Measurements from ENCODE around the gene HOXC13.

HOXC13 gene

GRCh38 chr12:53938326-53939140 is at the start of gene HOXC13:
HOXC13 (plus strand) TSS chr12:53938831; CDS start chr12:53938907, 76 bp downstream.
- Mint-ChIP-seq H3K27me3 (peaks cover 88% of the 10 kb centered on the region), H3K27ac (no peak within 1 kb of the TSS), H3K36me3 (ENCODE audit: low read depth) (no peaks in the 10 kb centered on the region), H3K4me3 (no peak within 1 kb of the TSS), H3K4me1 (peaks cover 7% of the 10 kb centered on the region), H3K9me3 (no peaks in the 10 kb centered on the region)
- DNase-seq (peak; percentile 32), ATAC-seq (no peak)

- H3K36me3 Mint-ChIP-seq (ENCODE audit: low read depth): no peaks in the 10 kb centered on the region
- H3K4me3 Mint-ChIP-seq: no peak overlapping the region
- H3K9me3 Mint-ChIP-seq: no peaks in the 10 kb centered on the region
- no peak for ATAC-seq
- H3K4me1 Mint-ChIP-seq: no peaks in the 10 kb centered on the region
- H3K27me3 Mint-ChIP-seq: peaks cover 54% of the 10 kb centered on the region
- DNase-seq: no peak
- H3K27ac Mint-ChIP-seq: no peak overlapping the region
Observed at GRCh38 chr12:53890081-53890480, 48.5 kb upstream of the HOXC13 start.

- Mint-ChIP-seq H3K36me3 (ENCODE audit: low read depth) (no peaks in the 10 kb centered on the region), H3K27ac (no peak overlapping the region), H3K9me3 (no peaks in the 10 kb centered on the region), H3K4me1 (no peaks in the 10 kb centered on the region), H3K27me3 (peaks cover 73% of the 10 kb centered on the region), H3K4me3 (no peak overlapping the region)
- ATAC-seq: no peak
- DNase-seq: no peak
Observed at GRCh38 chr12:53892762-53893395, 45.8 kb upstream of the HOXC13 start.

GRCh38 chr12:53899230-53899629 is 39.4 kb upstream of the HOXC13 start:
- no peaks in the 10 kb centered on the region for H3K36me3 Mint-ChIP-seq (ENCODE audit: low read depth)
- no peak overlapping the region for H3K27ac Mint-ChIP-seq
- H3K9me3 Mint-ChIP-seq: no peaks in the 10 kb centered on the region
- DNase-seq (no peak), ATAC-seq (no peak)
- H3K4me3 Mint-ChIP-seq: no peak overlapping the region
- H3K27me3 Mint-ChIP-seq: peaks cover 69% of the 10 kb centered on the region
- H3K4me1 Mint-ChIP-seq: no peaks in the 10 kb centered on the region

- ATAC-seq (no peak), DNase-seq (no peak)
- H3K27ac Mint-ChIP-seq: no peak overlapping the region
- peaks cover 32% of the 10 kb centered on the region for H3K27me3 Mint-ChIP-seq
- H3K4me1 Mint-ChIP-seq: no peaks in the 10 kb centered on the region
- no peaks in the 10 kb centered on the region for H3K36me3 Mint-ChIP-seq (ENCODE audit: low read depth)
- H3K4me3 Mint-ChIP-seq: no peak overlapping the region
- no peaks in the 10 kb centered on the region for H3K9me3 Mint-ChIP-seq
Observed at GRCh38 chr12:53907103-53907502, 31.5 kb upstream of the HOXC13 start.

GRCh38 chr12:53916788-53917655 is 21.6 kb upstream of the HOXC13 start:
- Mint-ChIP-seq H3K27me3 (peaks cover 65% of the 10 kb centered on the region), H3K4me3 (no peak overlapping the region), H3K27ac (no peak overlapping the region), H3K36me3 (ENCODE audit: low read depth) (no peaks in the 10 kb centered on the region), H3K4me1 (no peaks in the 10 kb centered on the region), H3K9me3 (no peaks in the 10 kb centered on the region)
- ATAC-seq (no peak), DNase-seq (no peak)

GRCh38 chr12:53924521-53925405 is 13.9 kb upstream of the HOXC13 start:
- Mint-ChIP-seq H3K27ac (no peak overlapping the region), H3K36me3 (ENCODE audit: low read depth) (peaks cover 3% of the 10 kb centered on the region), H3K4me3 (no peak overlapping the region), H3K4me1 (peaks cover 3% of the 10 kb centered on the region), H3K27me3 (peaks cover 92% of the 10 kb centered on the region), H3K9me3 (peaks cover 5% of the 10 kb centered on the region)
- ATAC-seq: no peak
- DNase-seq: no peak

GRCh38 chr12:53927220-53928029 is 11.2 kb upstream of the HOXC13 start:
- peaks cover 3% of the 10 kb centered on the region for H3K36me3 Mint-ChIP-seq (ENCODE audit: low read depth)
- peaks cover 5% of the 10 kb centered on the region for H3K9me3 Mint-ChIP-seq
- DNase-seq (no peak), ATAC-seq (no peak)
- peaks cover 3% of the 10 kb centered on the region for H3K4me1 Mint-ChIP-seq
- peaks cover 91% of the 10 kb centered on the region for H3K27me3 Mint-ChIP-seq
- H3K4me3 Mint-ChIP-seq: no peak overlapping the region
- no peak overlapping the region for H3K27ac Mint-ChIP-seq

- Mint-ChIP-seq H3K4me1 (peaks cover 3% of the 10 kb centered on the region), H3K27ac (no peak overlapping the region), H3K4me3 (peak overlapping the region; percentile 8), H3K36me3 (ENCODE audit: low read depth) (peaks cover 3% of the 10 kb centered on the region), H3K9me3 (peaks cover 5% of the 10 kb centered on the region), H3K27me3 (peaks cover 90% of the 10 kb centered on the region)
- DNase-seq (no peak), ATAC-seq (no peak)
Observed at GRCh38 chr12:53928054-53928835, 10.4 kb upstream of the HOXC13 start.

GRCh38 chr12:53929527-53929926 is 9.1 kb upstream of the HOXC13 start:
- H3K4me1 Mint-ChIP-seq: peaks cover 3% of the 10 kb centered on the region
- DNase-seq: no peak
- H3K27me3 Mint-ChIP-seq: peaks cover 92% of the 10 kb centered on the region
- peaks cover 3% of the 10 kb centered on the region for H3K36me3 Mint-ChIP-seq (ENCODE audit: low read depth)
- no peak for ATAC-seq
- peaks cover 5% of the 10 kb centered on the region for H3K9me3 Mint-ChIP-seq
- H3K27ac Mint-ChIP-seq: no peak overlapping the region
- no peak overlapping the region for H3K4me3 Mint-ChIP-seq

- no peak overlapping the region for H3K27ac Mint-ChIP-seq
Observed at GRCh38 chr12:53930591-53931255, 7.9 kb upstream of the HOXC13 start.

GRCh38 chr12:53931844-53932581 is 6.6 kb upstream of the HOXC13 start:
- no peak for ATAC-seq
- peaks cover 3% of the 10 kb centered on the region for H3K36me3 Mint-ChIP-seq (ENCODE audit: low read depth)
- no peak overlapping the region for H3K4me3 Mint-ChIP-seq
- H3K9me3 Mint-ChIP-seq: peaks cover 5% of the 10 kb centered on the region
- peaks cover 91% of the 10 kb centered on the region for H3K27me3 Mint-ChIP-seq
- H3K4me1 Mint-ChIP-seq: peaks cover 10% of the 10 kb centered on the region
- DNase-seq: no peak
- no peak overlapping the region for H3K27ac Mint-ChIP-seq

More at GRCh38 chr12:53930591-53931255, 7.9 kb upstream of the HOXC13 start:
- Mint-ChIP-seq H3K4me3 (no peak overlapping the region), H3K36me3 (ENCODE audit: low read depth) (peaks cover 3% of the 10 kb centered on the region), H3K9me3 (peaks cover 5% of the 10 kb centered on the region), H3K4me1 (peaks cover 8% of the 10 kb centered on the region), H3K27me3 (peaks cover 92% of the 10 kb centered on the region)
- no peak for ATAC-seq
- DNase-seq: no peak
